ENCODE data around the gene CLEC11A.

Gene CLEC11A, protein sequence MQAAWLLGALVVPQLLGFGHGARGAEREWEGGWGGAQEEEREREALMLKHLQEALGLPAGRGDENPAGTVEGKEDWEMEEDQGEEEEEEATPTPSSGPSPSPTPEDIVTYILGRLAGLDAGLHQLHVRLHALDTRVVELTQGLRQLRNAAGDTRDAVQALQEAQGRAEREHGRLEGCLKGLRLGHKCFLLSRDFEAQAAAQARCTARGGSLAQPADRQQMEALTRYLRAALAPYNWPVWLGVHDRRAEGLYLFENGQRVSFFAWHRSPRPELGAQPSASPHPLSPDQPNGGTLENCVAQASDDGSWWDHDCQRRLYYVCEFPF

DNA sequence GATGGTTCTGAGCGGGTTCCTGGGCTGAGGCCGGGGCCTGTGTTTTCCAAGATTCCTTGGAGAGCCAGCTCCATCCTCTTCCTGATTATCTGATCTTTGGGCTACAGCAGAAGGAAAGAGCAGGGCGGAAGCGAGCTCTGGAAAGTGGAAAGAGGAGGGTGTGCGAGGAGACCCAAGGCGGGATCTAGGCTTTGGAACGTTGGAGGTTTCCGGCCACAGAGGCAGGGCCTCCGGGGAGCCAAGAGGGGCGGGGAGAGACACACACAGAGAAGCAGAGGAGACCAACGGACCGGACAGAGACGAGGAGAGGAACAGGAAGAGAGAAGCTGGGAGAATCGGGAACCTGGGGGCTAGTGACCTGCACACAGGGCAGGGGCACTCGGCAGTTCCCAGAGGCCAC, at the start of gene CLEC11A:
TSS of gene CLEC11A (plus strand) at position 296 of the 400 bp plus-strand sequence. CDS start 162 bp downstream, outside the sequence.
- no peak for DNase-seq (ENCODE audit: low spot score)

DNA sequence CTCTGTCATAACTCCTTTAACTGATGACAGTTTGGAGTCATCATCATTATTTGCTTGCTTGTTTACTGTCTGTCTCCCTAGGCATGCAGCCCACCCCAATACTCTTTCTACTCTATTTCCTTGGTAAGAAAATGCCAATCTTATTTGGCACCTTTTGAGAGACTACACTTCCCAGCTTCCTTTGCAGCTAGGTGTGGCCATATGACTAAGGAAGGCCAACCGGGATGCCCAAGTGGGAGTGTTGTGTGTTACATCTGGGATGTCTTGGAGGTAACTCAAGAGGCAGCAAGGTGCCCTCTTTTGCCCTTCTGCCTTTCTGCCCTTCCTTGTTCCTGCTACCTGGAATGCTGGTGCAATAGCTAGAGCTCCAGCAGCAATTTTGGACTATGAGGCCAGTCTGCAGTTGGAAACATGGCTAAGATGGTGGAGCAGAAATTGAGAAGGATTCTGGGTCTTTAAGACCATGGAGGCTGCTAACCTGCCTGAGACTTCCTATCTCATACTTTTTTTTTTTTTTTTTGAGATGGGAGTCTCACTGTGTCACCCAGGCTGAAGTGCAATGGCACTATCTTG, 46.5 kb upstream of the CLEC11A start:
- DNase-seq (ENCODE audit: low spot score): no peak

DNA sequence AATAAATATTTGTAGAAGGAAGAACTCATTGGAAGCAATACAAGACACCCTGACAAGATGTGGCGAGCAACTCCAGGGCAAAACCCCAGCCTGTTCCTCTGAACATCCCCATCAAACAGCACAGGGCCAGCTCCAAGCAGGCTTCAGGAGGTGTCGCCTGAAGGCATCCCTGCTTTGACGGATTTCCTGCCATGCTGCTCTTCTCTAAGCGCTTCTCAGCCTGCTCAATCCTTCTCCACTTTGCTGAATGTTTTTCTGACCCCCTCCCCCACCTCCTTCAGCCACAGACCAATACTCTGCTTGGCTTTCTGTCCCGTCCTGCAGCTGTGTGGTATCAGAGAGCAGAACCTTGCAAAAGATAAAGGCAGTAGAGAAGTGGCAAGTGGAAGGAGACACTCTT, 45.5 kb upstream of the CLEC11A start:
- DNase-seq (ENCODE audit: low spot score): no peak

DNA sequence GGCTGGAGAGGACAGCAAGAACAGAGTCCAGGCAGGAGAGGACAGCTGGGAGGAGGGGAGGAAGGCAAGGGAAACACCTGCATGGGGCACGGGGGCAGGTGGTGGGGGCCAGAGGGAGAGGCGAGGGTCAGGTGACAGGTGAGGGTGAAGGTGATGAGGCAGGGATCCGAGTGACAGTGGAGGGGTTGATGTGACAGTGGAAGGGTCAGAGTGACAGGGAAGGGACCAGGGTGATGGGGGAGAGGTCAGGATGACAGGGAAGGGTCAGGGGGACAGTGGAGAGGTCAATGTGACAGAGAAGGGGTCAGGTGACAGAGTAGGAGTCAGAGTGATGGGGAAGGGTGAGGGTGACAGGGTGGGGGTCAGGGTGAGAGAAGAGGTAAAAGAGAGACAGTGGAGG, 44.8 kb upstream of the CLEC11A start:
- no peak for DNase-seq (ENCODE audit: low spot score)

DNA sequence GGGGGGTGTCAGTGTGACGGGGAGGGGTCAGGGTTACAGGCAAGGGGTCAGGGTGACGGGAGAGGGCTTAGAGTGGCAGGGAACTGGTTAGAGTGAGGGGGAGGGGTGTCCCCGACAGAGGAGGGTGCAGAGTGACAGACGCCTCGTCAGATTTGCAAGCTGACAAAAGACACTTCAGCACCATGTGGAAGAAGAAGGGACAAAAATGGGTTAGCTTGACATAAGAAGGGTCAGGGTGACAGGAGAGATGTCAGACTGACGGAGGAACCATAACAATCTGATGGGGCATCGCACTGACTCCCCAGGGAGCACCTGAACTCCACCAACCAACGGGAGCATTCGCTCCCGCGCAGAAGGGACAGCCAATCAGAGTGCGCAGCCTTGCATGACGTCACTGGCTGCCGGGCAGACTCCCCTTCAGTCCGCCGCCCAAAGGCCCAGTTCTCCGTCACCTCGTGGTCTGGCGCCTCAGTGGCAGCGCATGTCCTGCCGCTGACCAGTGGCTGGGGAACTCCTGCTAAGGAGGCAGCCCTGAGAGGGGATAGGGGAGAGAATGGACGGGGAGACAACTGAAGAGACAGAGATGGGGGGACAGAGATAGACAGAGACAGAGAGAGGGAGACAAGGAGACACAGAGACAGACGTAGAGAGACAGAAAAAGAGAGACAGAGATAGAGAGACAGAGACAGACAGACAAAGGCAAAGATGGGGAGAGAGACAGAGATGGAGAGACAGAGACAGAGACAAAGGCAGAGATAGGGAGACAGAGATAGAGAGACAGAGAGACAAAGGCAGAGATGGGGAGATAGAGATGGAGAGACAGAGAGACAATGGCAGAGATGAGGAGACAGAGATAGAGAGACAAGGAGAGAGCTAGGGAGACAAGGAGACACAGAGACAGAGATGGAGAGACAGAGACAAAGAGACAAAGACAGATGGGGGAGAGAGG, 43.7 kb upstream of the CLEC11A start:
- DNase-seq (ENCODE audit: low spot score): peak; percentile 61

DNA sequence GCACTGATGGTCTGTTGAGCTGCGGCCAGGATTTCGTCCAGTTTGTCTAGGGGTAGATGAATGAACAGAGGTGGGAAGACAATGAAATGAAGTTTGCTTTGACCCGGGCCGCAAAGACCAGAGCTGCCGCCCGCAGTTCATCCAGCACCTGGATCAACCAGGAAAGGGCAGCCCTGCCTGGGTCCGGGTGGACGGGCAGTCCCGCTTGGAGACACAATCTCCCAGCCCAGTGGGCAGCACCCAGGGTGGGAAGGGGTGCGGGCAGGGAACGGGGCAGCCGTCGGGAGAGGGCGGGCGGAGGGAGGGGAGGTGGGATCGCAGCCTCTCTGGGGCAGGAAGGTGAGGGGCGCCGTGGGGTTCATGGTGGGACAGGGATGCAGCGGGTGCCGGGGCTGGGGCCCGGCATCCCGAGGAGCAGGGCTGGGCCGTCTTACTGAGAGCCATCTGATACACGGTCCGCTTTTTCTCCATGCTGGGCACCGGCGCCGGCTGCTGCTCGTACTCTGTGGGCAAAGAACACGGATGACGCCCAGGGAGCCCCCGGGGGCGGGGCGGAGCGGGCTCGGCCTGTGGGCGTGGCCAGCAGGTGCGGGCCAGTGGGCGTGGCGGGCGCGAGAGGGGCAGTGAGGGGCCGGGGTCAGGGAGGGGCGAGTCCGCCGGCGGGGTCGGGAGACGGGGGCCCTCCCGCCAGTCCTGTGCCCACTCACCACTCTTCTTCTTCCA, 36.7 kb upstream of the CLEC11A start:
- DNase-seq (ENCODE audit: low spot score): no peak

DNA sequence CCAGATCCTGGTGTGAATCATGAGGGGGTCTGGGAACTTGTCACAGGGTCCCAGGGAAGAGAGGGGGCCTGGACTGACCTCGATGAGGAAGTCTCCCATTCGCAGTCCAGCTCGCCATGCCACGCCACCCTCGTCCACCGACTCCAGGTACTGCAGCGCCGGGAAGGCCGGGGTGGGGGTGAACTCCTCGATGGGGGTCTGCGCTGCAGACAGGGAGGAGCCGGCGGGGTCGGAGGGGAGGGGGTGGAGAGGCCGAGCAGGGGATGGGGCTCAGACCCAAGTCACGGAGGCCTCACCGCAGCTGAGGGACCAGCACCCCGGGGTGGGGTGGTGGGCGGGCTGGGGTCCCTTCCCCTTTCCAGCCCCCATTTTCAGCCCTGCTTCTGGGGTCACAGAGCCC, 34.4 kb upstream of the CLEC11A start:
- DNase-seq (ENCODE audit: low spot score): no peak

DNA sequence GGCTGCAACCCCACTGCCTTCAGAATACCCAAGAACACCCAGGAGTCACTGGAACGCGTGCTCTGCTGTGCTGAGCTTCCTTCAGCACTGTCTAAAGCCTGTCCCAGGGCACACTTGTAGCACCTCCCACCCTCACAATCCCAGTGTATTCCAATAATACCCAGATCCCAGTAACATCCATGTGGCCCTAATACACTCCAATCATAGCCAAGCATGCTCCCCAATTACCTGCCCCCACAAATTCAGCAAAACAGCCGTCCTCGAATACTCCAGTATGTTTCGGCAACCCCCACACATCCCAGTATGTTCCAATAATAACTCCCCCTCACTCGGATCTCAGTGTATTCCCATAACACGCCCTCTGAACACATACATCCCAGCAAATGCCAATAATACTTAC, 32.7 kb upstream of the CLEC11A start:
- no peak for DNase-seq (ENCODE audit: low spot score)

DNA sequence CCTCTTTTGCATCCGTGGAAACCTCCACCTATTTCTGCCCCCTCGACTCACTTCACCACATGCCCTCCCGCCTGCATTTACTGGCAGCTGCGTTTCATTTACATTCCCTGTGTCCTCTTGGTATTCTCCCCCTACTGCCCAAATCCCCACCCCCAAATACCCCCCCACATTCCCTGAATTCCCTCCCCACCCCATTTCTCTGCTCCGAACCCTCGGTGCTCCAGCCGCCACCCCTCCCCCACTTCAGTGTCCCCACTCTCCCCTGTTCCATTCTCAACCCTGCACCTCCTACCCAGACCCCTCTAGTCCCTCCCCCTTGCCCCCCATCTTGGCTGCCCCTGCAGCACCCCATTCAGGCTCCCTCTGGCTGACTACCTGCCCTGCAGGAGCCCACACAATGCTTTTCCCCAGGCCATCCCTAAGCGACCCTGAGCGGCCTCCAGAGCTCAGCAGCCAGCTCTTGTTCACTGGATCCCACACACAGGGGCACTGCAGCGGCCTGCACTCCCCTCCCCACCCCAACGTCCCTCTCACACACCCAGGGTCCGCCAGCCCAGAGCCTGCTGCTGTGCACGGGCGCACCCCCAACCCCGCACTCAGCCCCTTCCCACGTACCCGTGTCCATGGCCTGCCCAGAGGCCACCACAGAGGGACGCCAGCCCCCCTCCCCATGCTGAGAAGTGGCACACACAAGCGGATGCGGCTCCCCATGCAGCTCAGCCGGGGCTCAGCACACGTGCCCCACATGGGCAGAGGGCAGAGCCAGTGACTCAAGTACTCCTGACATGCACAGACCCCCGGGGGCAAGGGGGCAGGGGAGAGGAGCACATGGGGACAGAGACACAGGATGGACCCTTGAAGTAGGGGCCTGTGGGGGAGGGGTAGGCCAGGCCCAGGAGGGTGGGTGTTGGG, 29.8 kb upstream of the CLEC11A start:
- no peak for DNase-seq (ENCODE audit: low spot score)

DNA sequence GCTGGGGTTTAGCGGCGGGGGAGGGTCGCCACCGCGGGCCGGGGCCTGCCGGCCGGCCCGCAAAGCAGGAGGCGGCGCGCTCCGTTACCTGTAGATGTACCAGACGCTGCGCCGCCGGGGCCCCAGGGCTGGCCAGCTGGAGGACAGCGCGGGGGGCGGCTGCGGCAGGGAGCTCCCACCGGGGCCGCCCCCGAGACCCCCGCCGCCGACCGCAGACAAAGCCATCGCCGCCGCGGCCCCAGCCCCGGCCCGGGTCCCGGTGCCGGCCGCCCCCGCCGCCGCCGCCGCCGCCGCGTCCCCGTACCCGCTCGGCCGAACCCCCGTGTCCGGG, 28.4 kb upstream of the CLEC11A start:
- no peak for DNase-seq (ENCODE audit: low spot score)

DNA sequence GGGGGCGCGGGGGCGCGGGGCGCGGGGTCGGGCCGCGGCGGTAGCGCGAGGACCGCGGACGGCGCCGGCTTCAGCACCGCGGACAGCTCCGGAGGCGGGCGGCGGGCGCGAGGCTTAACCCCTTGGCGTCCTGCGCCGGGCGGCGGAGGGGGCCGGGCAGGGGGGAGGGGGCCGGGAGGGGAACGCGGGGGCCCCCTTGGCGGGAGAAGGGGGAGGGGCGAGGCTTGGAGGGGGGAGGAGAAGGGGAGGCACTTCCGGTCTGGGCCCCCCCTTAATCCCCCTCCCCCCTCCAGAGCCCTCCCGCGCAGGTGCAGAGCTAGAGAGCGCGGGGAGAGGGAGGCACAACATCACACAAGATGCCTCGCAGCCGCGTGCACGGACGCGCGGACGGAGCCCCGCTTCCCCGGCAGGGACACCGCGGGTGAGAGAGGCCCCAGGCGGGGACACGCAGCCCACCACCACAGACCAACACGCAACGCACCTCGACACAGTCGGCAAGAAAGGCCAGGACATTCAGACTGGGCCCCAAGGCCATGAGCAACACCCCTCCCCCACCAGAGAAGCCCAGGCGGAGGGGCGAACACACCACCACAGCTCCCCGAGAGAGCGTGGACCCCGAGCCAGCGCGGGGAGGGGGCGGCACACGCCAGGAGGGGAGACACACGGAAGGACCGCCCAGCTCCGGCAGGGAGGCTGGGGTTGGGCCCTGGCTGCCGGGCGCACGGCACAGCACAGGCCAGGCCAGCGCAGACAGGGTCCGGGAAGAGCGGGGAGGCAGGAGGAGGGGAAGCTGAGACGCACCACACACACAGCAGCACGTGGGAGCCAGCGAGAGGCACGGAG, 27.7 kb upstream of the CLEC11A start:
- peak; percentile 12 for DNase-seq (ENCODE audit: low spot score)

DNA sequence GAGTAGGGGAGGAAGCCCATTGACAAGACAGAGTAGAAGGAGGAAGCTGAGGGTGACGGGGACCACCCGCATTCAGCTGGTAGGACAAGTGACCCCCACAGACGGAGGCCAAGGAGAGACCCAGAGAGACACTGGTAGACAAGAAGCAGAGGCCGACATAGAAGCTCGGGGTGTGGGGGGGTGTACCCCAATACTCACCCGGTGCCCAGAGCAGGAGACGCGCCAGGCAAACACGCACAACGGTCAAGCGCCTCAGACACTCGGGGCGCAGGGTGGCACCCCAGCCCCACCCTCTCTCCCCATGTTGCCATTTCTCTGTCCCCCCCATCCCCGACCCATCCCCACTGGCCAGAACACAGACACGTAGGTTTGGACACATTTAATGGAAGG, 27.1 kb upstream of the CLEC11A start:
- no peak for DNase-seq (ENCODE audit: low spot score)

DNA sequence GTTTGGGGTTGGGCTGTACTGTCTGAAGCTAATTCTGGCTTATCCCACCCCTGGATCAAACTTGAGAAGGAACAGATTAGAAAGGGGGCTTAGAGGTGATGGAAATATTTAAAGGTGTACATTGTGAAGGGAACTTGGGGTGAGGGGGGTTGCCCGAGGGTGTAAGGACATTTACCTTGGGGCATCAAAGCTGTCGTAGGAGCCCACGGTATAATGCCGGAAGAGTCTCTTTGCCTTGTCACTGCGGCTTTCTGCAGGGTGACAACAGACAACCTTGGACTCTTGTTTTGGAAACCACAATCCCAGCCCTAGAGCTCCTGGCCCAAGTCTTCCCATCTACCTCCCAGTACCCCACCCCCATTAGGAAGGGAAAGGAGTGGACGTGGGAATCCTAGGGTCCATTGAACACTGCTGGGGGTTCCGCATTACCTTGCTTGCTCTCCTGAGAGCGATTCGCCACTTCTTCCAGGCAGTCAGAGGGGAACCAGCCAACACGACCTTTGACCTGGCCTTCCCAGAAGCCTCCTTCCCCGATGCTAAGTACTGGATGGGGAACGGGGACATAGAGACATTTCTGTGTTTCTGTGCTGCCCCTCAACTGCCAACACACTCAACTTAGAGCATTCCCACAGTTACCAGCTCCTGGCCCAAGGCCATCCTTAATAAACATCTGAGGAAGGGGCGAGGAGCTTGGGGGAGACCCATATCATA, 25.6 kb upstream of the CLEC11A start:
- DNase-seq (ENCODE audit: low spot score): no peak

DNA sequence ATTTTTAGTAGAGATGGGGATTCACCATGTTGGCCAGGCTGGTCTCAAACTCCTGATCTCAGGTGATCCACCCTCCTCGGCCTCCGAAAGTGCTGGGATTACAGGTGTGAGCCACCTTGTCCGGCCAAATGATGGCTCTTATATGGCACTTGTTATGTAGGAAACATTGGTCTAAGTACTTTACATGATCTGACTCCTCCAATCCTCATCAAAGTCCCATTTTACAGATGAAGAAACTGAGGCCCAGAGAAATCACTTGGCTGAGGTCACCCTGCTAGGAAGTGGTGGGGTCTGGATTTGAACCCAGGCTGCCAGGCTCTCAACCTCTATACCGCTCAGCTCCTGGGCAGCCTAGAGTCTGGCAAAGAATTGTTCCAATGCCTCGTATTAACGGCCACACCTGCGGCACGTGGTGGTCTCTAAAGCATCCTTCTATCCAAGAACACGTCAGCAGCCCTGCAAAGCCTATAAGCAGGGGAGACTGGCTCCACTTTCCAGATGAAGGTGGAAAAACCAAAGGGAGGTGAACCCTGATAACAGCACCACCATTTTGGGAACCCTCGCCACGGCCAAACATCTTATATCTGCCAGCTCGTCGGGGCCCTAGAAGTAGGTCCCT, 21.7 kb upstream of the CLEC11A start:
- DNase-seq (ENCODE audit: low spot score): no peak

DNA sequence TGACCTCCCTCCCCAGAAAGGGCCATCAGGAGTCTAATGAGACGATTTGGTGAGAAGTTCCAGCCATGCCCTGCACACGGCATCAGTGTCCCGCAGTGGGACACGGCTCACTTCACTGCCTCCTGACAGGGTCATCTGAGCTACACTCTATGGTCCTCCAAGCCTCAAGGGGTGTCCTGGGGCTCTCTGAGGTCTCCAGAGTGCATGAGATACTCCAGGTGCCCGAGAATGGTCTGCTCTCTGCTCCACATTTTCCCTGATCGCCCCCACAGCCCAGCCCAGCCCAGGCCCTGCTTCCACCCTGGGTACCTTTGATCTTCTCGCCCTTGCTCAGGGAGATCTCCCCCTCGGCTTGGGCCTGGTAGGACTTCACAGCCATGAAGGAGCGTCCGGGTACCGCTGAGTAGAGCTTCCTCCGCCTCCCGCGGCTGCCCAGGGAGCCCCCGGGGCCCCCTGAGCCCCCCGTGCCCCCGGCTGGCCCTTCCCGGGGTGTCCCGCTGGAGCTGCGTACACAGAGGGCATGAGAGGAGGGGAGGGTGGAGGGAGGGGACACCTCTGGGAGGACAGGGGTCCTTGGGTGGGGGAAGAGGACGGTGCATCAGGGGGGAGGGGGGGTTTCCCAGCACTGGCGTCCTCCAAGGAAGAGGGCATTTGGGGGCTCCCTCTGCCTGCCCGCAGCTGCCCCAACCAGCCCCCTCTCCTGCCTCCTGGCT, 20.9 kb upstream of the CLEC11A start:
- no peak for DNase-seq (ENCODE audit: low spot score)

DNA sequence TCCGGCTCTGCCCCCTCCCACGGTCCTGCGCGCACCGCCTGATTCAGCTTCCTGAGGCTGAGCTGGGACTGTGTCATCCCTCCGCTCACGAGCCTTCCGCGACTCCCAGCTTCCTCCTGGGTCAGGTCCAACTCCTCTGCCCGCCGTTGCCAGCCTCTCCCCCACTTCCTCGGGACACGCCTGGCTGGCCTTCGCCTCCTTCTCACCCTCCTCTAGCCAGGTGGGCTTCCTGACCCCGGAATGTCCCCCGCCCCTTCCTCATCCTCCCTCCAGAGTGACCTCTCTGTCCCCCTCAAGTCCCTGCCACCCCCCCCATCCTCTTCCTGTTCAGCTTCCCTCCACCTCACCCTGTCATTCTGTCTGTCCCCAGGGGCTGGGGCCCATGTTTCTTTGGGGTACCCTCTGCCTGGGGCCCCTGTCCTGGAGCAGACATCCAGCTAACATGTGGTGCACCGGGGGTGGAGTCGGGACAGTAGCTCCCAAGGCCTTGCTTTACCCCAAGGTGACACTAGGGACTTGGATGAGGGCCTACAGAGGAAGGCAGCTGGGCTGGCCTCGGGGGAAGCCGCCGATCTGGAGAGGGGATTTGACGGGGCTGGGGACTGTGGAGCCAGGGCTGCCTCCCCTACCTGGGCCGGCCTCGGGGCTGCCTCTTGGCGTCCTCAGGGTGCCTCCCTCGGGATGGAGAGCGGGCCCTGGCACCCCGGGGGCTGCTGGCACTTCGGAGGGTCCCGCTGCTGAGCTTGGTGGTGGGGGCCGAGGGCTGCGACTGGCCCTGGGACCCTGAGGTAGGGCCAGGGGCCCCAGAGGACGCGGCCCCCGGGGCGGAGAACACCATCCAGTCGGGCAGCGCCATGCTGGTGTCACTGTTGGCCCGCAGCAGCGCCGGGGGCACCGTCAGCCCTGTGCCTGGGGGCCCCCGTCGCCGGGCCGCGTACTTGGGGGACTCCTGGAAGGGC, 20.0 kb upstream of the CLEC11A start:
- no peak for DNase-seq (ENCODE audit: low spot score)

Data from LoVo (cell line).